ENCODE results near the gene CDC45.

CDC45 gene

DNA sequence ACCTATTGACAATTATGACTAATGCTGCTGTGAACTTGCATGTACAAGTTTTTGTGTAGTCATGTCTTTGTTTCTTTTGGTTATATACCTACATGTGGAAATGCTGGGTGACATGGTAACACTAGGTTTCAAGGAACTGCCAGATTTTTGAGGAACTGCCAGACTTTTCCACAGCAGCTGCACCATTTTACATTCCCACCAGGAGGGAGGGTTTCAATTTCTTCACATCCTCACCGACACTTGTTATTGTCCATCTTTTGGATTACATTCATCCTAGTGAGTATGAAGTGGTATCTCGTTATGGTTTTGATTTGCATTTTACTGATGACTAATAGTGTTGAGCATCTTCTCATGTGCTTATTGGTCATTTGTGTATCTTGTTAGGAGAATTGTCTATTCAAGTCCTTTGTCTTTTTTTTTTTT lies 31.2 kb downstream of the CDC45 start:
- TF ChIP-seq CTCF (IDR thresholded peaks at IDR 0.05; ENCODE audit: low read depth, low read length), result no peak
- in situ Hi-C loops (cut with HindIII; ENCODE audit: low sequenced_read_pairs), result no loop called here
- no peak for DNase-seq (ENCODE audit: low read depth, low spot score)
- no peak overlapping the region for H3K4me3 ChIP-seq (ENCODE audit: low read depth, low read length)

GRCh38 chr22:19513823-19514222 lies 34.1 kb downstream of the CDC45 start:
- H3K4me3 ChIP-seq (ENCODE audit: low read depth, low read length), result no peak overlapping the region
- no peak for DNase-seq (ENCODE audit: low read depth, low spot score)
- no peak for TF ChIP-seq CTCF (IDR thresholded peaks at IDR 0.05; ENCODE audit: low read depth, low read length)
- in situ Hi-C loops (cut with HindIII; ENCODE audit: low sequenced_read_pairs), result no loop called here

GRCh38 chr22:19514831-19515565 lies 35.3 kb downstream of the CDC45 start:
- in situ Hi-C loops (cut with HindIII; ENCODE audit: low sequenced_read_pairs), result no loop called here
- no peak overlapping the region for H3K4me3 ChIP-seq (ENCODE audit: low read depth, low read length)
- peak; percentile 8 for DNase-seq (ENCODE audit: low read depth, low spot score)
- TF ChIP-seq CTCF (IDR thresholded peaks at IDR 0.05; ENCODE audit: low read depth, low read length), result no peak

- no peak for TF ChIP-seq CTCF (IDR thresholded peaks at IDR 0.05; ENCODE audit: low read depth, low read length)
- in situ Hi-C loops (cut with HindIII; ENCODE audit: low sequenced_read_pairs), result no loop called here
- H3K4me3 ChIP-seq (ENCODE audit: low read depth, low read length), result no peak overlapping the region
- DNase-seq (ENCODE audit: low read depth, low spot score), result no peak
Observed at GRCh38 chr22:19515654-19516377, 36.1 kb downstream of the CDC45 start.

DNA sequence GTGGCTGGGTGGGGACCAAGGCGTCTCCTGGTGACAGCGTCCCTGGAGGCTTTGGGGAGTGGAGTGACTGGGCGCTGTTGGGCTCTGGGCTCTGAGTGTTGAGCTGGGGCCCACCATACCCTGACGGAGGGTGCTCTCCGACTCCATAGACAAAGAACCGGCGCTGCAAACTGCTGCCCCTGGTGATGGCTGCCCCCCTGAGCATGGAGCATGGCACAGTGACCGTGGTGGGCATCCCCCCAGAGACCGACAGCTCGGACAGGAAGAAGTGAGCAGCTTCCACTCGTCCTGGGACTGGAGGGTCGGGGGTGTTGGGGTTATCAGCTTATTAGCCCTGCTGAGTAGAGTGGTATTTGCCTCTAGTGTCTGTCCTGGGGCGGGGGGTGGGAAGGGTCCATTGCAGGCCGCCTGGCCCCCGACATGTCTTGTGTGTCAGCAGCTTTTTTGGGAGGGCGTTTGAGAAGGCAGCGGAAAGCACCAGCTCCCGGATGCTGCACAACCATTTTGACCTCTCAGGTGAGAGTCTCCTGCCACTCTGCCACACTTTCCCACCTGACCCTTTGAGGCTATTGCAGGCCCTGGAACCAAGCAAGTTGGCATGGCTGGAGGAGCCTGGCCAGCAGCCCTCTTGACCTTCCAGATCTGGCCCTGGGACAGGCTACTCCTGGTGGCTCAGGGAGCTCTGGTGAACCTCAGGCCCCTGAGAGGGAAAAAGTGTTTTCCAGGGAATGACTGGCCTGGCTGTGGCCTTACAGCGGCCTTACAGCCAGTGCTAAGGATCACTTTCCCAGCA lies 36.9 kb downstream of the CDC45 start:
- DNase-seq (ENCODE audit: low read depth, low spot score), result no peak
- in situ Hi-C loops (cut with HindIII; ENCODE audit: low sequenced_read_pairs), result no loop called here
- H3K4me3 ChIP-seq (ENCODE audit: low read depth, low read length), result no peak overlapping the region
- TF ChIP-seq CTCF (IDR thresholded peaks at IDR 0.05; ENCODE audit: low read depth, low read length), result no peak

GRCh38 chr22:19517171-19517500 lies 37.4 kb downstream of the CDC45 start:
- in situ Hi-C loops (cut with HindIII; ENCODE audit: low sequenced_read_pairs), result no loop called here
- no peak for TF ChIP-seq CTCF (IDR thresholded peaks at IDR 0.05; ENCODE audit: low read depth, low read length)
- H3K4me3 ChIP-seq (ENCODE audit: low read depth, low read length), result no peak overlapping the region
- no peak for DNase-seq (ENCODE audit: low read depth, low spot score)

All from astrocyte of the spinal cord (primary cell).